Measurements from ENCODE around the gene MYH16.
"Not testable (repeated sequence)": the region's sequence is repeated elsewhere in the genome, so short reads cannot be mapped to it uniquely, and the experiment has no call there.

The MYH16 gene

GRCh38 chr7:99358521-99358920 lies 85.9 kb downstream of the MYH16 start:
- DNase-seq = not testable (repeated sequence)

- DNase-seq = no peak
Measured at GRCh38 chr7:99359465-99360154, 87.0 kb downstream of the MYH16 start.
